HG03521 (cell line): Measurements from ENCODE around the gene PXT1.
"Not testable (repeated sequence)": the region's sequence is repeated elsewhere in the genome, so short reads cannot be mapped to it uniquely, and the experiment has no call there.

Experiments used
- ATAC-seq: cut with Tn5 transposase; IDR thresholded peaks from one replicate; pipeline ENCODE4 v1.9.1; 2021; ENCODE audit warnings: mild to moderate bottlenecking, moderate library complexity; ENCODE audit not compliant: unreplicated experiment

PXT1 gene, protein sequence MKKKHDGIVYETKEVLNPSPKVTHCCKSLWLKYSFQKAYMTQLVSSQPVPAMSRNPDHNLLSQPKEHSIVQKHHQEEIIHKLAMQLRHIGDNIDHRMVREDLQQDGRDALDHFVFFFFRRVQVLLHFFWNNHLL

DNA sequence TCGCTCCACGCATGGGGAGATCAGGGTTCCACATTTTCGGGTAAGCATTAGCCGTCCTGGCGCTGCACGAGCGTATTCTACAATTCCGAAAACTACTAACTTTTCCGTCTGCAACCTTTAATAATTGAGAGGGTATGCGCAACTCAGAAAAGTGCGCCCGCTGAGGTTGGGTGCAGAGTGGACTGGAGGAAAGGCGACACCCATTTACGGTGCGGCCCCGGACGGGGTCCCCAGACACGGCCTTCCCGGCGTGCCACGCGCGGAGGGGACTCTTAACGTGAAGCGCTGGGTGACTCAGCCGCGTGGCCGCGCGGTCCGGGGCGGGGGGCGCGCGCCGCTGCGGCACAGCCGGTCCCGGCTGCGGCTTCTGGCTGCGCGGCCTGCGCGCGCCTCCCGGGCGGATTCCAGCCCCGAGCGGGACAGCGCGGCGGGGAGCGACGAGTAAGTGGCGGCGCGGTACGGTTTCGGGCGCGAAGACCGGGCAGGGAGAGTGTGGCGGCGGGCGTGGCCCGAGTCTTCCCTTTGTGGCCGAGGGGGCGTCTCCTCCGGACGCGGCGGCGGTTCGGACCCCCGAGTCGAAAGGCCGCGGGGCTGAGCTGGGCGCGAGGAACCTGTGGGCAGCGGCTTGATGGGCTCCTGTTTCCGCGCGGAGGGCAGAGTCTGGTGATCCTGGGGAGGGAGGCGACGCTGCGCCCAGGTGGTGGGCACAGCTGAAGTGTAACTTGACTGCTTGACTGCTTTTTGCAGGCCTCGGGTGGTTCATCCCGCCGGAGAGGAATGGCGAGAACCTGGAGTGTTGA lies at the start of gene PXT1, which contains the start of gene KCTD20:
PXT1 (minus strand) TSS at position 184 of the 800 bp plus-strand sequence. CDS start 16,772 bp downstream, outside the sequence.
KCTD20 (plus strand) TSS at position 330 of the 800 bp plus-strand sequence. CDS start 27,098 bp downstream, outside the sequence.
- ATAC-seq = peak; percentile 91

DNA sequence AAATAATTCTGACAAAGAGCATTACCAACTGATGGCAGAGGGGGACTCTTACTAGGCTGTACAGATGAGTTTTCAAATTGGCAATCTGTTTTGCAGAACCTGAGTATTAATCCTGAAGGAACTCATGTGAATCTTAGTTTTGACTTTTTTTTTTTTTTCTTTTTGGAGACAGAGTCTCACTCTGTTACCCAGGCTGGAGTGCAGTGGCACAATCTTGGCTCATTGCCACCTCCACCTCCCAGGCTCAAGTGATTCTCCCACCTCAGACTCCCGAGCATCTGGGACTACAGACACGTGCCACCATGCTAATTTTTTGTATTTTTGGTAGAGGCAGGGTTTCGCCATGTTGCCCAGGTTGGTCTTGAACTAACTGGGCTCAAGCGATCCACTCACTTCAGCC lies 49.4 kb upstream of the PXT1 start:
- no peak for ATAC-seq

DNA sequence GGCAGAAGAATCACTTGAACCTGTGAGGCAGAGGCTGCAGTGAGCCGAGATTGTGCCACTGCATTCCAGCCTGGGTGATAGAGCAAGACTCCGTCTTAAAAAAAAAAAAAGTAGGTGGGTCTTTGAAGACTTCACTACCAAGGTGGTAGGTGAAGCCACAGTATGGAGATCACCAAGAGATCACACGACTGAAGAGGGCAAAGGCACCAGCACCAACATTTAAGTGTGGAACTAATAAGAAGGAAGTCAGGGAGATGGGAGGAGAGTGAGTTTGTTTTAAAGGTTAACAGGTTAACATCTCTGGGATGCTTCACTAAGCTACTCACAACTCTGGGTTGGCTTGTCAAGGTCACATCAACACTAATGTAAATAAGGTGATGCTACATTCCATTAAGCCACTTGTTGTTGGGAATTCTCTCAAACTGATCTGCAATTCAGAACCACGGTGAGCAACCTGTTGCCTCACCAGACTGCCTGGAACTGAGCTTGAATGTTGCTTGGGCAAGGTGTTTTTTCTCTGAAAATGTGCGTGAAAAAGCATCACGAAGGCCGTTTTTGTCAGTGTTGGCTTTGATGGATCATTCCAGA lies 48.8 kb upstream of the PXT1 start:
- no peak for ATAC-seq

DNA sequence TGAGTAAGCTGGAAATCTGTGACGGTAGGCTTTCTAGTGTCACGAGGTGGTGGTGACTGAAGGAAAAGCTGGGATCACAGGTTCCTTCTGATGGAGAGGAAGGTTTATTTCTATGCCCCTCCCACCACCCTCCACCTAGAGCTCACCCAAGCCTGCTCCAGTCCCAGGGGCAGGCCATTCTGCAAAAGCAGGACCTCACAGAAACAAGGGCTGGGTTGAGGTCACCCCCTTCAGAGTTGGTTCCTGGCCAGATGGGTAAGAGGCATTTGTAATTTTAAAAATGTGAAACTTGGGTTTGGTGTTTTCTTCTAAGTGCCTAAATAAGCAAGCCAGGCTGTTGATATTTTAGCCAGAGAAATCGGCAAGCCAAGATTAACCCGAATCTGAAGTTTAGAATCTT lies 46.8 kb upstream of the PXT1 start:
- no peak for ATAC-seq

DNA sequence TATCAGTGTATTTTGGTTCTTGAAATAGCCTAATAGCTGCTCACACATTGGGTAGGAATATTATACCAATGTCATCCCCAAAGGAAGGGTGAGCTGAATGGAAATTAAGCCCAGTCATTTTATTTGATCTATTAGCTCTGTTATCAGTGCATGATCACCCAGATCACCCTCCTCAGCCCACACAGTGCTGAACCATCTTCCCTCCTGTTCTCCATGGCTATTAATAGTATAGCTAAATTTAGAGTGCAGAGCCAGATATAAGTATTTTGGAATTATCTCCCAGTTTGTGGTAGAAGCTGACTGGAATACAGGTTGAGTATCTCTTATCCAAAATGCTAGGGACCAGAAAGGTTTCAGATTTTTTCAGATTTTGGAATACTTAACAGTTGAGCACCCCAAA lies 45.6 kb upstream of the PXT1 start:
- ATAC-seq = no peak

DNA sequence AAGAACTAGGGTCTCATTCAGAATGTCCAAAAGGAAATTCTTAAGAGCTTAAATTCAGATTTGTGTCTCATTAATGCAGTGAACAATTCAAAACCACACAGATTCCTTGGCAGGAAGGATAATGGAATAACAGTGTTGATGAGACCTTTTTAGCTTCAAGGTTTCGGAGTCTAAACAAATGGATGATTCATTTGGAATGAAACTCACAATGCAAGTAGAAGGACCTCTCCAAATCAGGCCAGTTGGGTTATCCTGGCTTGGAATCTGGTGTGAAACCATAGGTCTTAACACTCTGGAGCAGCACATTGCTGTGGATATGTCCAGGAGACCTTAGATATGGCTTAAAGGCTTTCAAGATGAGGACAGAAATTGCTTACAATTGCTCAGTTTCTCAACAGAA lies 45.0 kb upstream of the PXT1 start:
- ATAC-seq = no peak

DNA sequence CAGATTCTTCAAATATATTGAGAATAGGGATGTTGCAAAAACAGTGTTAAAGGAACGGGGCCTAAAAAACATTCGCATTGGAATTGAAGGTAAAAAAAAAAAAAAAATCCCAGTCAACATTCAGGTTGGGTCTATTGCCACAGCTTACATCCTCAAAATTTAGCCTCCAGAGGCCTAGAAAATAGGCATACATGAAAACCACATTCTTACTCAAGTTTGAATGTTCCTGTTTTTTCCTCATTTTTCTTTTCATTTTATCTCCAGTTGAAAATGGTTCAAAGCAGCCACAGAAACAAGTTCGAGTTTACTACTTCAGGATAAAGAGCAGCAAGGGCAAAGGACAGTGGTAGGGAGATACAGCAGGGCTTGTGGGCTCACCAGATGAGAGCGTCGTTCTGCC lies 42.1 kb upstream of the PXT1 start:
- ATAC-seq = no peak

DNA sequence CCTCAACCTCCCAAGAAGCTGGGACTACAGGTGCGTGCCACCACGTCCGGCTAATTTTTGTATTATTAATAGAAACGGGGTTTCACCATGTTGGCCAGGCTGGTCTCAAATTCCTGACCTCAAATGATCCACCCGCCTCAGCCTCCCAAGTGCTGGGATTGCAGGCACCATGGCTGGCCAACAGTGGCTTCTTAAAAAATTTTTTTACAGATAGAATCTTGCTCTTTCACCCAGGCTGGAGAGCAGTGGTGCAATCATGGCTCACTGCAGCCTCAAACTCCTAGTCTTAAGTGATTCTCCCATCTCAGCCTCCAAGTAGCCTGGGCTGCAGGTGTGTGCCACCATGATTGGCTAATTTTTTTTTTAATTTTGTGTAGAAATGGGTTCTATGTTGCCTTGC lies 40.7 kb upstream of the PXT1 start:
- ATAC-seq = not testable (repeated sequence)

DNA sequence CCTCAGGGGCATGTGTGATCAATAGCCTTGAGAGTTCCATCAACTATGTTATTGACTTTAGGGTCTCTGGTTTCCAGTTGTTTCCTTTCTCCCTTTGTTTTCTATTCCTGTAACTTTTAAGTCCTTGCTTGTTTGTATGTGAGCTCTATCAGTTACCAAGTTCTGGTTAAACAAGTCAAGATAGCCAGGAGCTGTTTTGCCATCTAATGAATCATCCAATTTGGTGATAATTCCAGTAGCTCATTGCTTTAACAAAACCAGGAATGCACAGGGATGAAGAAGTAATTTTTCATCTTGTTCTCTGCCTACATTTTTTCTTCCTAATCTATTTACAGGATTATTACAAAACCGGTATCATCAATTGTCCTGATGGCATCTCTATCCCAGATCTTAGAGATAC lies 36.6 kb upstream of the PXT1 start:
- no peak for ATAC-seq

DNA sequence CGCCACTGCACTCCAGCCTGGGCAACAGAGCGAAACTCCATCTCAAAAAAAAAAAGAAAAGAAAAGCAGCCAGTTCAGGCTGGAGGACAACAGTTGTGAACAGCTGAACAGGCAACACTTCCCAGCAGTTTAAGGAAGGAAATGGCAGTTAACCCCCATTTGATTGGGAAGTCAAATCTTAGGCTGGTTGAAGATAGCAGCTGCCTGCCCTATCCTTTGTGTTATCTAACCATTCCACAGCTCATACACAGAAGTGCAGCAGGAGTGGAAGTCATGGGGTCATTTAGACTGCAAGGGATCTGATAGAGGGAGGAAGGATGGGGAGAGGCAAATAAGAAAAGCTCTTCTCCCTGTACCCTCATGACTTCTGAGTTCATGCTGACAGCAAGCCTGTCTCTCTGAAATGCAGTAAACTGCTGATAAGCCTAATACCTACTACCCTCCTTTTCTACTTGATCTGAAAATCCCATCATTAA lies 35.4 kb upstream of the PXT1 start:
- no peak for ATAC-seq

DNA sequence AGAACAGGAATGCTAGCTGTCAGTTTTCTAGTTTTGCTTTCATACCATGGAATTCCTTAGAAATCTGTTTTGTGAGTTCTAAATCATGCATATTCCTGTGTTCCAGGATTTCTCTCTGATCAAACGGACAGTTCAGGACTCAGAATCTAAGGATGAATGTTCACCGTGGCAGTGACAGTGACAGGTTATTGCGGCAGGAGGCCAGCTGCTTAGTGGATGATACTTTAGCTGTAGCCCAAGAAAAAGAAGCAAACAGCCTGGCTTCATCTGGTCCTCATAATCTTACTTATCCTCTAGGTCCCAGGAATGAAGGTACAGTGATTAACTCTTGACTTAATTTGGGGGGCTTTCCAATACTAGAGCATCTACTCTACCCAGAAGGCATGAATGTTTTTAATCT lies 27.3 kb upstream of the PXT1 start:
- no peak for ATAC-seq

DNA sequence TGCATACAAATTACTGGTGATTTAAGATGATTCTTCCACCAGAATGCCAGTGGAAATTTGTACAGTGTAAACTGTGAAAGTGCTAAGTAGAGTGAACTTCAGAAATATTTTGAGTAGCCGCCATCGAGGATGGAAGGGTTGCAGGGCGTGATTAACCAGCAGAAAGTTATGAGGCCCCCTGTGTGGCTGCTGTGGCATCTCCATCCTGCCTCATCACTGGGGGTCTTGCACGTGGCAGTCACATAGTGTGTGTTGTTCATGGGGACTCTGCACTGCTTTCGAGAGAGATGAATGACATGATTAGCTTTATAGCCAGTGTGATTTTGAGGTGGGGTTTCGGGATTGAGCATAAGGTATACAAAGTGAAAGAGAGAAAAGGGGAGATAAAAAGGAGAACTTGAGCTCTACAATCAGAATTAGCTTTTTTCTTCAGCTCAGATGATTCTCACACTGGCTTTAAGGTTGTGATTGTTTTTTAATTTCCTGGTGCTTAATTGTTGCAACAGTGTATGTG lies 26.6 kb upstream of the PXT1 start:
- no peak for ATAC-seq

DNA sequence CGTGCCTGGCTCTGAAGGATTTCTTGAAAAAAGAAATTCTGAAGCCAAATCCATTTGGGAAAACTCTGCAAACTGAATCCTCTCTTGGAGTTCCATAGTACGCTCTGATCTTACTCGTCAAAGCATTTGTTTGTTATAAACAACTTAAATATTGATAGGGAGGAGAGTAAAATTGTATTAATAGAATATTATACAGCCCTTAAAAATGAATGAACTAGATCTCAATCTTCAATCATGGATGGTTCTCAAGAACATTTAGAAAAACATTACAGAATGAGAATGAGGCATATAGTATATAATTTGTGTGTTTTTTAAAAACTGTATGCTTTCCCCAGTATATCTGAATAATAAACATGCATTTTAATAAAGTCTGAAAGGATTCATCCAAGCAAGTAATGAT lies 25.0 kb upstream of the PXT1 start:
- ATAC-seq = no peak

DNA sequence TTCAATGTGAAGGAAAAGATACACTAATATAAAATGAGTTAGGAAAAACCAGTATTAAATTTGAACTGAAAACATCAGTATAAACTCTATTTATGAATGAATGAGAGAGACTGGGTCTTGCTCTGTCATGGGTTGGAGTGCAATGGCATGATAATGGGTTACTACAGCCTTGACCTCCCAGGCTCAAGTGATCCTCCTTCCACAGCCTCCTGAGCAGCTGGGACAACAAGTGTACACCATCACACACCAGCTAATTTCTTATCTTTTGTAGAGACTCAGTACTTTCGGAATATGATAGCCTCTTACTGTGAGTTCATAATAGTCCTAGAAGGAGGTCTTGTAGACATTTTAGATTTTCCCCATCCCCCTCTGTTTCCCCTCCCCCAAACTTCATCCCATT lies 21.6 kb upstream of the PXT1 start:
- ATAC-seq = no peak

DNA sequence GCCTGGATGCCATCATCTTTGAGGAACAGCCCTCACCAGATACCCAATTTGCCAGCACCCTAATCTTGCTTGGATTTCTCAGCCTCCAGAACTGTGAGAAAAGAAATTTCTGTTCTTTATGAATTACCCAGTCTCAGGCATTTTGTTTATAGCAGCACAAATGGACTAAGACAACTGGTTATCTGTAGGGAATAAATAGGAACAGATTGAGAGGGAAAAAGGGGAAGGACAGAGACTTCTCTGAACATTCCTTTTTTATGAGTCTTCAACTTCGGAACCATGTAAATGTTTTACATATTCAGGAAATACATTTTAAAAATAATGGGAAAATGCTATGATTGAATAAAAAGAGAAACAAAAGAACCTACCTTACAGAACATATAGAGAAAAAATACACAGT lies 21.0 kb upstream of the PXT1 start:
- ATAC-seq = no peak

DNA sequence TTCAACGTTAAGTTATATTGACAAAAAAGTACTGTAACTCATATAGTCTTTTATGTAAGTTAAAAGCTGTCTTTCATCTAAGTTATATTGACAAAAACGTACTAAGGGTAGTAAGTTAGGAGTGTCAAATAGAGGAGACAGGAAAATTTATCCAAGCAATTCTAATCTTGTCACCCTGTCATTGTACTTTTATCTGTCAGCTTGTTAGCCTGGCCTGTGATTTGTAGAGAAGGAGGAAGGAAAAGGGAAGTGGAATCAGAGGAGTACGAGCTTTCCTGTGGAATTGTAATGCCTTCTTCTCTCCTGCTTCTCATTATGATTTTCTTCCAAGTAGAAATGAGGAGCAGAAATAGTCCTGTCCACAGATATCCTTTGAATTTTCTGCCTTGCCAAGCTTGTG lies 19.0 kb upstream of the PXT1 start:
- no peak for ATAC-seq

DNA sequence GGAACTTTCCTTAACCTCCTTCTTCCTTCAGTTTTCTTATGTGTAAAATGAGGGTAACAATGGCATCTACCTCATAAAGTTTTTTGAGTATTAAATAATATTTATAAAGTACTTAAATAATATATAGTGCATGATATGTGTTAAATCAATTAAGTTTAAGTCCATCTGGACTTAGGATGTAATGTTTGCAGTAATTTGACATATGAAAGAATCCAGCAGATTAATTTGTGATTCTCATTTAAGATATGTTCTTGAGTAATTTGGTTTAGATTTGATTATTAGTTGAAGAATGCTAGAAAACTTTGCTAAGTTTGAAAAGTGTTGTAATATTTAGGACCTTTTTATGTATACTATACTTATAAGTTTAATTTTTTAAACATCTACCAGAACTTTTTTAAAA lies 18.3 kb upstream of the PXT1 start:
- no peak for ATAC-seq

DNA sequence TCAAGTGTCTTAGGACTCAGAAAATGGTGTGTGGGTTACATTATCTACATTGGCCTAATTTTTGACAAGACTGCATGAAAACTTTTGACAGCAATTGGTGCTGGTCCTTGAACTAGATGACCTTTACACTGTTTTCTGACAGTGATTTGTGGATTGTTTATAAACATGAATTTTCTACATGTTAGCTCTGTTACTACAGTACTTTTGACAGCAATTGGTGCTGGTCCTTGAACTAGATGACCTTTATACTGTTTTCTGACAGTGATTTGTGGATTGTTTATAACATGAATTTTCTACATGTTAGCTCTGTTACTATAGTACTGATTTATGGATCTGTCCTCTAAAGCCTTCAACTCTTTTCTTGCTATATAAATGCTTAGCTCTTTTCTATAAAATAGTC lies 16.8 kb upstream of the PXT1 start:
- no peak for ATAC-seq

DNA sequence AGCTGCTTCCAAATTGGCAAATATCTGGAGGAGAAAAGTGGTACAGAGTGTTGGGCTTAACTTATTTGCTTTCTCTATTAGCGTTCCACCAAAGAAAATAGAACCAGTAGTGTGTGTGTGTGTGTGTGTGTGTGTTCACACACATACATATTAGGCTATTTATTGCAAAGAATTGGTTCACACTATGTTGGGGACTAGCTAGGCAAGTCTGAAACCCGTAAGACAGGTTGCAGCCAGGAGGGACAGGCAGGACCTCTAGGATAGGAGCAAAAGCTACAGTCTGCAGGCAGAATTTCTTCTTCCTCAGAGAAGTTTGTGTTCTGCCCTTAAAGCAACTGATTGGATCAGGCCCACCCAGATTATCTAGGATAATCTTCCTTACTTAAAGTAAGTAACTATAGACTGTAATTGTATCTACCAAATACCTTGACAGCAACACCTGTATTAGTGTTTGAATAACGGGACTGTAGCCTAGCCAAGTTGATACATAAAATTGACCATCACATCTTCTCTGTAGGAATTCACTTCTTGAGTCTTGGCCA lies 12.9 kb upstream of the PXT1 start:
- no peak for ATAC-seq

DNA sequence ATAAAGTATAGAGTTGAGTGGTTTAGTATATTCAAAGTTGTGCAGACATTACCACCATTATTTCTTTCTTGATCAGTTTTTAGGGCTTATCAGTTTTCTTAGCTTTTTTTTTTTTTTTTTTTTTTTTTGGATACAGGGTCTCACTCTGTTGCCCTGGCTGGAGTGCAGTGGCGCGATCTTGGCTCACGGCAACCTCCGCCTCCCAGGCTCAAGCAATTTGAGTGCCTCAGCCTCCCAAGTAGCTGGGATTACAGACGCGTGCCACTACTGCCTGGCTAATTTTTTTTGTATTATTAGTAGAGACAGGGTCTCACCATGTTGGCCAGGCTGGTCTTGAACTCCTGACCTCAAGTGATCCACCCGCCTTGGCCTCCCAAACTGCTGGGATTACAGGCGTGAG lies 10.2 kb upstream of the PXT1 start:
- ATAC-seq = not testable (repeated sequence)

DNA sequence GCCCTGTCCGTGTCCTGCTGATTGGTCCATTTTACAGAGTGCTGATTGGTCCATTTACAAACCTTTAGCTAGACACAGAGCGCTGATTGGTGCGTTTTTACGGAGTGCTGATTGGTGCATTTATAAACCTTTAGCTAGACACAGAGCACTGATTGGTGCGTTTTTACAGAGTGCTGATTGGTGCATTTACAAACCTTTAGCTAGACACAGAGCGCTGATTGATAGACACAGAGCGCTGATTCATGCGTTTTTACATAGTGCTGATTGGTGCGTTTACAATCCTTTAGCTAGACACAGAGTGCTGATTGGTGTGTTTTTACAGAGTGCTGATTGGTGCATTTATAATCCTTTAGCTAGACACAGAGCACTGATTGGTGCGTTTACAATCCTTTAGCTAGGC lies 6.5 kb upstream of the PXT1 start:
- ATAC-seq = not testable (repeated sequence)

DNA sequence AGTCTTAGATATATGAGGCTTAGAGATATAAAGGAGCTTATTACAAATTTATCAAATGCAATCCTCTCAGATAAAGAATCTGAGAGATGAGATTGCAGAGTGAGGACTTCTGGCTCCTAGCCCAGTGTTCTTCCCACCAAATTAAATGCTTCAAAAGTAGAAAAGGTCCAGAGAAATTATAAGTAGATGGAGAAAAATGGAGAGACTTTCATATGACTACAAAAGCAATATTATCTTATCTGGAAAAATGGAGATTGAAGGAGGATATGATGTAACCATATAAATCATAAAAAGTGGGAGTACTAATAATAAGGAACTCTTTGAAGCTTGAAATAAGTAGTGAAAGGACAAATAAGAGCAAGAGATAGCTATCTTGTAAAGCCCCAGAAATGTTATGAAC lies 3.0 kb upstream of the PXT1 start:
- no peak for ATAC-seq
